Measurements from ENCODE around the gene GSTM1.

DNA sequence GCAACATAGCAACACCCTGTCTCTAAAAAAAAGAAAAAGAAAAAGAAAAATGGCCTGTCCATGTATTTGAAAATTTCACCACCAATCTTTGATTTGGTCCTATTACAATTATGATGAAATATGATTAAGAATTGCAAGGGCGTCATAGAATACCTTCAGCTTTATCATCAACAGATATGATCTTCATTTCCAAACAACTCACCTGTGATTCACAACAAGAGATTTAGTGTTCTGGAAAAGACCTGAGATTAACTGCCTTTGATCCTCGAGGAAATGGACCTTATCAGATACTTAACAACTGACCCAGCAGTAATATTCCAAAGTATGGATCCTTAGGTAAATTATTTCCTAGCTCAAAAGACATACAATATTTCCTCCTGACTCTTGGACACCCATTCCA is 35.2 kb upstream of the GSTM1 start:
- TF ChIP-seq CTCF (IDR thresholded peaks at IDR 0.05; ENCODE audit: insufficient read depth, low read depth, low read length) = no peak
- TF ChIP-seq EZH2 (IDR thresholded peaks at IDR 0.05; ENCODE audit: insufficient read depth, low read length) = no peak

All from astrocyte (in vitro differentiated cells and primary cell).